Smooth muscle cell (in vitro differentiated cells): ENCODE data around the gene RETREG1. TPM values are rescaled to one million over a fixed set of nuclear protein-coding genes. Genes with fewer than 3 reads are reported as not detected.

Experiments used
- DNase-seq: peaks from one replicate; lab custom pipeline; 2025; ENCODE audit not compliant: unreplicated experiment; lab: John Stamatoyannopoulos, UW
- H2AFZ ChIP-seq: fragments of 200-600 bp; sonication (generic); 2 replicates; pipeline ENCODE4 v1.6.0; 2016; ENCODE audit warnings: antibody characterized with exemption, low read depth, mild to moderate bottlenecking
- H3F3A ChIP-seq: fragments of 200-600 bp; sonication (generic); 2 replicates; pipeline ENCODE4 v1.6.0; 2017; ENCODE audit warnings: antibody characterized with exemption, low read depth
- H3K27ac ChIP-seq: fragments of 200-600 bp; sonication (generic); 2 replicates; pipeline ENCODE4 v1.5.1; 2016; ENCODE audit warnings: low read depth, mild to moderate bottlenecking
- H3K27me3 ChIP-seq: fragments of 200-600 bp; sonication (generic); 2 replicates; pipeline ENCODE4 v1.6.1; 2016; ENCODE audit warnings: low read depth, mild to moderate bottlenecking
- H3K36me3 ChIP-seq: fragments of 200-600 bp; sonication (generic); 2 replicates; pipeline ENCODE4 v1.5.1; 2016; ENCODE audit warnings: low read depth
- H3K4me1 ChIP-seq: fragments of 200-600 bp; sonication (generic); 2 replicates; pipeline ENCODE4 v1.5.1; 2016; ENCODE audit warnings: low read depth
- H3K4me2 ChIP-seq: fragments of 200-600 bp; sonication (generic); 2 replicates; pipeline ENCODE4 v1.6.0; 2016; ENCODE audit warnings: mild to moderate bottlenecking
- H3K4me3 ChIP-seq: fragments of 200-600 bp; sonication (generic); 2 replicates; pipeline ENCODE4 v1.5.1; 2016; ENCODE audit warnings: mild to moderate bottlenecking
- H3K79me2 ChIP-seq: fragments of 200-600 bp; sonication (generic); 2 replicates; pipeline ENCODE4 v1.6.0; 2016; ENCODE audit warnings: low read depth, mild to moderate bottlenecking
- H3K9ac ChIP-seq: fragments of 200-600 bp; sonication (generic); 2 replicates; pipeline ENCODE4 v1.6.0; 2016; ENCODE audit warnings: low read depth
- H3K9me3 ChIP-seq: fragments of 200-600 bp; sonication (generic); replicated peaks from 2 replicates; pipeline ENCODE4 v1.5.1; 2016; ENCODE audit warnings: low read depth
- H4K20me1 ChIP-seq: fragments of 200-600 bp; sonication (generic); 2 replicates; pipeline ENCODE4 v1.6.0; 2016; ENCODE audit warnings: low read depth
- WGBS: methylation state at CpG from one replicate; pipeline ENCODE4 v1.1.7; 2016; ENCODE audit warnings: low lambda C conversion rate; 5-methylcytosine and 5-hydroxymethylcytosine counted together
- polyA plus RNA-seq: library from polyadenylated mRNA; unstranded; fragments of >200 nt; fragmentation: Nextera tagmentation; extraction: Ambion mirVana; gene quantifications from 2 replicates; pipeline ENCODE4 v1.2.1, GENCODE V29; 2016
- total RNA-seq: library from RNA; depleted of rRNA; stranded (reverse); fragments of >200 nt; gene quantifications from 2 replicates; pipeline ENCODE4 v1.2.3, GENCODE V29; 2014
- TF ChIP-seq, protein P1 (sequence below): fragments of 200-600 bp; sonication (generic); IDR thresholded peaks from 2 replicates; pipeline ENCODE4 v1.5.1; 2017; ENCODE audit warnings: borderline replicate concordance, mild to moderate bottlenecking, antibody characterized with exemption; ENCODE audit not compliant: insufficient read depth, poor library complexity, severe bottlenecking

Gene RETREG1
- total and polyA plus RNA-seq, 2 experiments from 2014 or later, result 0.19 to 4.4 TPM

GRCh38 chr5:16515532-16515931 lies 101.3 kb downstream of the RETREG1 start:
- WGBS, result 76% methylated on average over 4 of the region's 4 CpGs
- Histone ChIP-seq H3K79me2 (no peaks in the 10 kb centered on the region), H3K36me3 (no peaks in the 10 kb centered on the region), H4K20me1 (no peaks in the 10 kb centered on the region), H3K4me3 (no peak overlapping the region), H3F3A (no peaks in the 10 kb centered on the region), H3K4me1 (no peaks in the 10 kb centered on the region), H3K27ac (no peak overlapping the region), H3K9ac (no peak overlapping the region), H3K4me2 (no peak overlapping the region), H2AFZ (peak overlapping the region; percentile 58), H3K27me3 (no peaks in the 10 kb centered on the region), H3K9me3 (no peaks in the 10 kb centered on the region)
- TF ChIP-seq, protein P1, sequence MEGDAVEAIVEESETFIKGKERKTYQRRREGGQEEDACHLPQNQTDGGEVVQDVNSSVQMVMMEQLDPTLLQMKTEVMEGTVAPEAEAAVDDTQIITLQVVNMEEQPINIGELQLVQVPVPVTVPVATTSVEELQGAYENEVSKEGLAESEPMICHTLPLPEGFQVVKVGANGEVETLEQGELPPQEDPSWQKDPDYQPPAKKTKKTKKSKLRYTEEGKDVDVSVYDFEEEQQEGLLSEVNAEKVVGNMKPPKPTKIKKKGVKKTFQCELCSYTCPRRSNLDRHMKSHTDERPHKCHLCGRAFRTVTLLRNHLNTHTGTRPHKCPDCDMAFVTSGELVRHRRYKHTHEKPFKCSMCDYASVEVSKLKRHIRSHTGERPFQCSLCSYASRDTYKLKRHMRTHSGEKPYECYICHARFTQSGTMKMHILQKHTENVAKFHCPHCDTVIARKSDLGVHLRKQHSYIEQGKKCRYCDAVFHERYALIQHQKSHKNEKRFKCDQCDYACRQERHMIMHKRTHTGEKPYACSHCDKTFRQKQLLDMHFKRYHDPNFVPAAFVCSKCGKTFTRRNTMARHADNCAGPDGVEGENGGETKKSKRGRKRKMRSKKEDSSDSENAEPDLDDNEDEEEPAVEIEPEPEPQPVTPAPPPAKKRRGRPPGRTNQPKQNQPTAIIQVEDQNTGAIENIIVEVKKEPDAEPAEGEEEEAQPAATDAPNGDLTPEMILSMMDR, result no peak
- DNase-seq, result no peak

- no peaks in the 10 kb centered on the region for H3K79me2 ChIP-seq
- H3K4me1 ChIP-seq, result peaks cover 5% of the 10 kb centered on the region
- H4K20me1 ChIP-seq, result no peaks in the 10 kb centered on the region
- no peak overlapping the region for H2AFZ ChIP-seq
- no peak overlapping the region for H3K4me3 ChIP-seq
- H3K9me3 ChIP-seq, result no peaks in the 10 kb centered on the region
- DNase-seq, result no peak
- TF ChIP-seq, protein P1, result no peak
- no peak overlapping the region for H3K4me2 ChIP-seq
- no peaks in the 10 kb centered on the region for H3K36me3 ChIP-seq
- no peak overlapping the region for H3K27ac ChIP-seq
- no peaks in the 10 kb centered on the region for H3K27me3 ChIP-seq
- 77% methylated on average over 3 of the region's 3 CpGs for WGBS
- no peak overlapping the region for H3K9ac ChIP-seq
- H3F3A ChIP-seq, result no peaks in the 10 kb centered on the region
Measured at GRCh38 chr5:16510098-16510497, 106.7 kb downstream of the RETREG1 start.

- H4K20me1 ChIP-seq, result no peaks in the 10 kb centered on the region
- no peak overlapping the region for H3K4me2 ChIP-seq
- no peaks in the 10 kb centered on the region for H3K27me3 ChIP-seq
- H3K36me3 ChIP-seq, result no peaks in the 10 kb centered on the region
- no peaks in the 10 kb centered on the region for H3K9me3 ChIP-seq
- TF ChIP-seq, protein P1, result no peak
- no peak for DNase-seq
- H3F3A ChIP-seq, result no peaks in the 10 kb centered on the region
- no peak overlapping the region for H3K9ac ChIP-seq
- H3K27ac ChIP-seq, result no peak overlapping the region
- peaks cover 5% of the 10 kb centered on the region for H3K4me1 ChIP-seq
- H3K79me2 ChIP-seq, result no peaks in the 10 kb centered on the region
- WGBS, result 69% methylated on average over 15 of the region's 15 CpGs
- peak overlapping the region; percentile 33 for H3K4me3 ChIP-seq
- H2AFZ ChIP-seq, result peak overlapping the region; percentile 11
Measured at GRCh38 chr5:16508730-16509531, 107.9 kb downstream of the RETREG1 start.

DNA sequence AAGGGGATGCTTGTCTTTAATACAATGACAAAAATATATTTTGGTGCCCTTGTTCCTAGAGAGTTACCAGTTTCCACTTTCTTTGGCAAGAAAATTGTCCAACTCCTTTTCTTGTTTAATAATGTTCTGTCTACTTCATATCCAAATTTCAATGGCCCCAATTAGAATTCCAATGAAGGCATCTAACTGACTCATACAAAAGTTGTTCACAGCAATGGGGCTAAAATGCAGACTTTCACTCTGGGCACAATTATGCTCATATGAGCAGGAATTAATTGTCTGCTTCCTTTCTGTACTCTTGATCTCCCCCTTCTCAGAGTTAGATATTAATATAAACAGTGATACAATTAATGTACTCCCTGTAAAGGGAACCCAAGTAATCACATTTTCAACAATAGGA lies 109.1 kb downstream of the RETREG1 start:
- no peak for DNase-seq
- no peaks in the 10 kb centered on the region for H3K9me3 ChIP-seq
- H3K27ac ChIP-seq, result no peak overlapping the region
- no peaks in the 10 kb centered on the region for H3K79me2 ChIP-seq
- no peak overlapping the region for H2AFZ ChIP-seq
- TF ChIP-seq, protein P1, result no peak
- H3K36me3 ChIP-seq, result no peaks in the 10 kb centered on the region
- H3K4me3 ChIP-seq, result peak overlapping the region; percentile 33
- peaks cover 5% of the 10 kb centered on the region for H3K4me1 ChIP-seq
- H3K4me2 ChIP-seq, result no peak overlapping the region
- no peak overlapping the region for H3K9ac ChIP-seq
- no peaks in the 10 kb centered on the region for H3K27me3 ChIP-seq
- no peaks in the 10 kb centered on the region for H4K20me1 ChIP-seq
- no peaks in the 10 kb centered on the region for H3F3A ChIP-seq
